ENCODE measurements around the gene LIPJ.

LIPJ gene

GRCh38 chr10:88594482-88594881, 7.9 kb downstream of the LIPJ start:
- no peak for DNase-seq (ENCODE audit: low read depth, low spot score)

GRCh38 chr10:88598055-88598454, 11.5 kb downstream of the LIPJ start:
- DNase-seq (ENCODE audit: low read depth, low spot score): no peak

GRCh38 chr10:88608052-88608732, 21.6 kb downstream of the LIPJ start:
- no peak for DNase-seq (ENCODE audit: low read depth, low spot score)

GRCh38 chr10:88608780-88609179, 22.2 kb downstream of the LIPJ start:
- no peak for DNase-seq (ENCODE audit: low read depth, low spot score)

- DNase-seq (ENCODE audit: low read depth, low spot score): peak; percentile 7
These were observed 29.9 kb downstream of the LIPJ start for GRCh38 chr10:88616250-88616977.

- no peak for DNase-seq (ENCODE audit: low read depth, low spot score)
These were observed 31.3 kb downstream of the LIPJ start for GRCh38 chr10:88617772-88618300.

- no peak for DNase-seq (ENCODE audit: low read depth, low spot score)
These were observed 31.9 kb downstream of the LIPJ start for GRCh38 chr10:88618496-88618895.

- no peak for DNase-seq (ENCODE audit: low read depth, low spot score)
These were observed 33.9 kb downstream of the LIPJ start for GRCh38 chr10:88620441-88620840.

GRCh38 chr10:88623835-88624234, 37.3 kb downstream of the LIPJ start:
- no peak for DNase-seq (ENCODE audit: low read depth, low spot score)

- no peak for DNase-seq (ENCODE audit: low read depth, low spot score)
These were observed 38.3 kb downstream of the LIPJ start for GRCh38 chr10:88624840-88625239.

- no peak for DNase-seq (ENCODE audit: low read depth, low spot score)
These were observed 53.6 kb downstream of the LIPJ start for GRCh38 chr10:88640186-88640585.

- no peak for DNase-seq (ENCODE audit: low read depth, low spot score)
These were observed 55.6 kb downstream of the LIPJ start for GRCh38 chr10:88642209-88642608.

GRCh38 chr10:88642963-88643362, 56.4 kb downstream of the LIPJ start:
- no peak for DNase-seq (ENCODE audit: low read depth, low spot score)

- DNase-seq (ENCODE audit: low read depth, low spot score): no peak
These were observed 60.6 kb downstream of the LIPJ start for GRCh38 chr10:88647061-88647615.

- peak; percentile 82 for DNase-seq (ENCODE audit: low read depth, low spot score)
These were observed 64.6 kb downstream of the LIPJ start for GRCh38 chr10:88651101-88651551.

- no peak for DNase-seq (ENCODE audit: low read depth, low spot score)
These were observed 66.1 kb downstream of the LIPJ start for GRCh38 chr10:88652616-88653015.
